ENCODE measurements around the gene DOK6.

The DOK6 gene

DNA sequence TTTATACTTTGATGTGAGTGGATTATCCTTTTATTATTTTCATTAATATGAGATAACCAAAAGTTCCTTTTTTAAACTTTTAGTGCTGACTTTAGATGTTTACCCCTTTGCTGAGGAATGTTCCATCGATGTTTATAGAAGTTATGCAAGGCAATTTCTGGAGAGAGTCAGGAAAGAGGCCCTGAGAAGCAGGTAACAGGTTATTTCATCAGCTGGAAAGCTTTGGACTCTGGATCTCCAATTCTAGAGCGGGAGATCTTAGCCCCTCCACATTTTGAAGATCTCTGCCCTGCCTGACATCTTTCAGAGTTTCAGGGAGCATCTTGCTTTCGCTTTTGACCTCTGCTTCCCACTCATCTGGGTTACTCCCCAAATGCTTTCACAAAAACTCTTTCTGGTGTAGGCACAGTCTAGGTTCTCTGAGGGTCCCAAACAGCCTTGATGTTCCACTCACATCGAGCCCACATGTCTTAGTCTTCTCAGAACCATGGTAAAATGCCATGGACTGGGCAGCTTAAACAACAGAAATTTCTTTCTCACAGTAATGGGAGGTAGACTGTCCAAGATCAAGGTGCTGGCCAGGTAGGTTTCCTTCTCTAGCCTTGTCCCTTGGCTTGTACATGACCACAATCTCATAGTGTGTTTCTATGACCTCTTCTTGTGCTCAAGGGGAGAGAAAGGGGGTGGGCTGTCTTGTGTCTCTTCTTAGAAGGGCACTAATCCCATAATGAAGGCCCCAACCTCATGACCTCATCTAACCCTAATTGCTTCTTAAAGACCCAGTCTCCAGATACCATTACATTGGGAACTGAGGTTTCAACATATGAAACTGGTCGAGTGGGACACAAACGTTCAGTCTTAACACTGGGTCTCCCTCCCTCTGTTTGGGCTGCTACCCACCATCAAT lies 87.1 kb downstream of the DOK6 start:
- Mint-ChIP-seq H3K9me3 (no peaks in the 10 kb centered on the region), H3K36me3 (no peaks in the 10 kb centered on the region), H3K27ac (no peak overlapping the region), H3K4me3 (no peak overlapping the region), H3K4me1 (no peaks in the 10 kb centered on the region)
- no peak for ATAC-seq
- DNase-seq (ENCODE audit: low spot score in 2 of 2): no peak

DNA sequence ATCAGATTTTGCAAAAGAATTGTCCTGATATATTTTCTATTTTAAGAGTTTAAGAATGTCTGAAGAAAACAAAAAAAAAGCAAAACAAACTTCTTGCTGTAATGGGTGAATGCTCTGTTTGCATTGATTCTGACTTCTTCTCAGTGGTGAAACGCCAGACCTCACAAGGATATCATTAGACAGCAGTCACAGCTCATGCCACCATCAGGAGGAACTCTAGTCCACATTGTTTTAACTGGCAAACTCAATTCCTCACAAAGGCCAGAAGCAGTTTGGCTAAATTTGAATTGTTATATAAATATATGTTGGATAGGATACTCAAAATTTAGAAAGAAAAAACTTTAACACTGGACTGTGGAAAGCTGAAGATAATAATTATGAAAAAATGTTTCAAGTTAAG lies 89.4 kb downstream of the DOK6 start:
- DNase-seq (ENCODE audit: low spot score in 2 of 2) (no peak), ATAC-seq (no peak)
- H3K36me3 Mint-ChIP-seq: no peaks in the 10 kb centered on the region
- H3K4me1 Mint-ChIP-seq: no peaks in the 10 kb centered on the region
- H3K27ac Mint-ChIP-seq: no peak overlapping the region
- no peak overlapping the region for H3K4me3 Mint-ChIP-seq
- H3K9me3 Mint-ChIP-seq: no peaks in the 10 kb centered on the region

DNA sequence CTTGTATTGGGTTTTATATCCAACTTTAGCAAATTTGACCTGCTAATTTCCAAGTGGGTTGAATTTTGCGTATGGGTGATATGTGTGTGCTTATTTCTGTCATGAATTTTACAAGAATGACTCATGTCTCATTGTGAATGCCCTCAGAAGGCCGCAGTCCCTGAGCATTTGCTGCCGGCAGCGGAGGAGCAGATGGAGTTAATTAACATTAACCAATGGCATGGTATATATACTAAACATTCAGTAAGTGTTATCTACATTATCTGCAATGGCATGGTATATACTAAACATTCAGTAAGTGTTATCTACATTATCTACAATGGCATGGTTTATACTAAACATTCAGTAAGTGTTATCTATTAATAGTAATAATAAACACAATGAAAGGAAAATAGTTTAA lies 90.1 kb downstream of the DOK6 start:
- no peak for ATAC-seq
- no peak for DNase-seq (ENCODE audit: low spot score in 2 of 2)
- Mint-ChIP-seq H3K4me3 (no peak overlapping the region), H3K9me3 (no peaks in the 10 kb centered on the region), H3K27ac (no peak overlapping the region), H3K36me3 (no peaks in the 10 kb centered on the region), H3K4me1 (no peaks in the 10 kb centered on the region)

DNA sequence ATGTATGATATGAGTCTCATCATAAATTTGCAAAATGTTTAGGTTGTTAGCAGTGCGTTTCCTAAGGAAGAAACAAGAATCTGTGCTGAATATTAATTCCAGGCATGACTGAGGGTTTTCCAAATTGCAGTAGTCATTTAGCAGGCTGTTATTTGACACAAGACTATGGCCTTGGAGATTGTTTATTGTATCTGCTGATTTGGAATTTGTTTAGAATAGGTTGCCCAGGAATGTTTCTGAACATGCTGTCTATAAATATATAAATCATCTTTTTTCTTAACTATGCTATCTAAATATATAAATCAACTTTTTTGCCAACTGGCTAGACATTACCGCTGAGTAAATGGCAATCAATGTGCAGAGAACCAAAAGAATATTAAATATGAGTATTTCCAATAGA lies 90.9 kb downstream of the DOK6 start:
- Mint-ChIP-seq H3K27ac (no peak overlapping the region), H3K36me3 (no peaks in the 10 kb centered on the region), H3K4me3 (no peak overlapping the region), H3K9me3 (no peaks in the 10 kb centered on the region), H3K4me1 (no peaks in the 10 kb centered on the region)
- ATAC-seq: no peak
- DNase-seq (ENCODE audit: low spot score in 2 of 2): no peak

DNA sequence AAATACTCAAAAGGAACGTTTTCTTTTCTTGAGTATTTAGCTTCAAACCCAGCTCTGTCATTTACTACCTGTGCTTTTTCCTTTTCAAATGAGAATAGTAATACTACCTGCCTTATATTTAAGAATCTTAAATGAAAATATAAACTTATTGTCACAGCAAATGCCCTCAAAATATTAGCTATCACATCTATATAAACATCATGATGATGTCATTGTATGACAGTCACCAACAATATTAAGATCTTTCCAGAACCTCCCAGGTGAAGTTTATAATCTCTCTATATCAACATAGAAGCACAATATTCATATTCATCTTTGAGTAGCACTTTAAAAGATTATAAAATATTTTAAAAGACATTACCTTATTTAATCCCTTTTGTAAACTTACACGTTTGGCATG lies 92.2 kb downstream of the DOK6 start:
- no peak overlapping the region for H3K4me3 Mint-ChIP-seq
- H3K36me3 Mint-ChIP-seq: no peaks in the 10 kb centered on the region
- no peak overlapping the region for H3K27ac Mint-ChIP-seq
- ATAC-seq: no peak
- no peaks in the 10 kb centered on the region for H3K9me3 Mint-ChIP-seq
- no peak for DNase-seq (ENCODE audit: low spot score in 2 of 2)
- H3K4me1 Mint-ChIP-seq: no peaks in the 10 kb centered on the region

DNA sequence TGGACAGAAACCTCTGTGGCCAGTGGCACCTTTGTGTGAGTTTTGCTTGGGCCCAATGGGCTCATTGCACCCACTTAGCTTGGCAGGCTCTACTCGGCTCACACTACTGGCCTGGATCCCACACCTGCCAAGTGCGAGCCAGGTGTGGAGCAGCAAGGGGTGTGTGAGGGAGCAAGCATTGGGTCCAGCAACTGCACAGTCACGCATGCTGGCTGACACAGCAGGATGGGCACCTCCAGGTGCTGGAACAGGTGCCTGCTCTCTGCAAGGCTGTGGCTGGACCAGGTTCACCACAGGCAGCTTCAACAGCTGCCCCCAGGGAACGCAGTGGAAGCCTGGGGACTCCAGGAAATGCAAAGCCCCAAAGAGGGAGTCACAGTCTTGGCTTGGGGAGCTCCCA lies 94.2 kb downstream of the DOK6 start:
- Mint-ChIP-seq H3K27ac (no peak overlapping the region), H3K36me3 (no peaks in the 10 kb centered on the region), H3K4me3 (no peak overlapping the region), H3K9me3 (no peaks in the 10 kb centered on the region), H3K4me1 (no peaks in the 10 kb centered on the region)
- DNase-seq (ENCODE audit: low spot score in 2 of 2) (no peak), ATAC-seq (peak; percentile 26)

DNA sequence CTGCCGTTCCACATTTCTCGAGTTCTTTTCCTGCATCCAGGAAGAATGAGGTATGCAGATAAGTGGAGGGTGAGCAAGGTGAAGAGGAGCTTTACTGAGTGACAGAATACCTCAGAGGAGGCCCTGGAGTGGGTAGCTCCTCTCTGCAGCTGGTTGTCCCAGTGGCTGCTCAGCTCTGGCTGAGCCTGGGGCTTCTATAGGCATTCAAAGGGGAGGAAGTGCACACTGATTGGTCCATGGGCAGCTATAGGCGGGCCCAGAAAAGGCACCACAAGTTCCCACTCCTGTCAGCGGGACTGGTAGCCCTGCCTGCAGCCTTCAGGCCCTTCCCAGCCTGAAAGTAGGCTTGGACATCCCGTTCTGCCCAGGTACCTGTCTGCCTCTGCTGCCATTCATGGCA lies 94.7 kb downstream of the DOK6 start:
- H3K4me3 Mint-ChIP-seq: no peak overlapping the region
- DNase-seq (ENCODE audit: low spot score in 2 of 2) (no peak), ATAC-seq (peak; percentile 42)
- H3K27ac Mint-ChIP-seq: no peak overlapping the region
- no peaks in the 10 kb centered on the region for H3K36me3 Mint-ChIP-seq
- H3K4me1 Mint-ChIP-seq: no peaks in the 10 kb centered on the region
- no peaks in the 10 kb centered on the region for H3K9me3 Mint-ChIP-seq

DNA sequence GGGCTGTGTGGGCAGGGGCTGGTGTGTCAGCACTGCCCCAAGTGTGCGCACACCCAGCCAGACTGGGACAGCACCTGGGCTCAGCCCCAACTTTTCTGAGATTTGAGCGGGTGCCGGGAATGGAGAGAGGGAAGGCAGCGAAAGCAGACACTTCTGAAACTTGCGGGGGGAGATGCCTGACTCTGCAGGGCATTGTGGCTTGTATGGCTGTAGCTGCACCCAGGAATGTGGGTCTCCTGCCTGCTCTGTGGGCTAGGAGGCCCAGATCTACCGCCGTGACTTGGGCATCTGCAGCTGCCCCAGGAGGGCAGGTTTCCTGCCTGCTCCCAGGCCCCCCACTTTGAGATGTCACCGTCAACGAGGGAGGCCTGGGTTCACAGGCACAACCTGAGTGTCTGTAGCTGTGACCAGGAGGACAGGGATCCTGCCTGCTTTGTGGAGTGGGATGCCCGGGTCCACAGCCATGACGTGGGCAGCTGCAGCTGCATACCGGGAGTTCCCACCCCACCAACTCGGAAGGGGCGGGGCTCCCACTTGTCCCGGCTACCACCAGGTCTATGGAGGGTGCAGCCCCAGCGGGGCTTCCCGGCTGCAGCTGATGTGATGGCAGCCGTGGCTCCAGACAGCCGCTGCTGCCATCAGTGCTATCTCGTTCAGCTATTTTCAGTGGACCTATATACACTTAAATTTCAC lies 95.3 kb downstream of the DOK6 start:
- Mint-ChIP-seq H3K4me1 (no peaks in the 10 kb centered on the region), H3K36me3 (no peaks in the 10 kb centered on the region), H3K9me3 (no peaks in the 10 kb centered on the region), H3K4me3 (no peak overlapping the region), H3K27ac (no peak overlapping the region)
- DNase-seq (ENCODE audit: low spot score in 2 of 2) (no peak), ATAC-seq (peak; percentile 48)

DNA sequence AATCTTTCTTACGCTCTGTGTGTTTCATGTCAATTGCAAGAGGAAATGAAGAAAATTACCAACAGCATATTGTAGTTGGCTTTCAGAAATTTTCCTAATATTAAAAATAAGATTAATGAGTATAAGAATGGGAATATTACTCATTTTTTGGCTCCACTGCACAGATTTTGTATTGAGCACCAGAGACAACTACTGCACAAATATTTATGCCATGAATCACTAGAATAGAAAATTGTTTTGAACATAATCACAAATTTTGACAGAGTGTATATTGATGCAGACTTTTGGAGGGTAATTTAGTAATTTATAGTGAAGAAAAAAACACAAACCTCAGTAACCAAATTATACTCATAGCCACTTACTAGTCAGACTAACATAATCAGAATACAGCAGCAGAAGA lies 118.3 kb downstream of the DOK6 start:
- Mint-ChIP-seq H3K4me3 (no peak overlapping the region), H3K4me1 (no peaks in the 10 kb centered on the region), H3K9me3 (no peaks in the 10 kb centered on the region), H3K36me3 (no peaks in the 10 kb centered on the region), H3K27ac (no peak overlapping the region)
- no peak for DNase-seq (ENCODE audit: low spot score in 2 of 2)
- no peak for ATAC-seq

DNA sequence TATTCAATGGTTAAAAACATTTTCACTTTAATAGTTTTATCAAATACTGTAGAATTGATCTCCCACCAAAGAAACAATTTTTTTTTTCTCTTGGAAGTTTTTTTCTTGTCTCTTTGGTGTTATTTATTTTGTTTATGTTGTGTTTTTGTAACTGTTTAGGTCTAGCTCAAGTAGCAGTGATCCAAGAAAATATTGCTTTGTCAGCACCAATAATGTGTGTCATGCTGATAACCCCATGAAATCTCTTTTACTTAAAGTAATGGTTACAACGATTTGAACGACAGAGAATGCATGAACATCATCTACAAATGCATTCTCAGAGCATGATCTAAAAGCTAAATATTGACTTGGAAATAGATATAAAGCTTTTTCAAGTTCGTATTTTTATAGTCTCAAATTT lies 122.9 kb downstream of the DOK6 start:
- ATAC-seq (no peak), DNase-seq (ENCODE audit: low spot score in 2 of 2) (no peak)
- H3K27ac Mint-ChIP-seq: no peak overlapping the region
- no peaks in the 10 kb centered on the region for H3K36me3 Mint-ChIP-seq
- no peaks in the 10 kb centered on the region for H3K9me3 Mint-ChIP-seq
- H3K4me1 Mint-ChIP-seq: no peaks in the 10 kb centered on the region
- no peak overlapping the region for H3K4me3 Mint-ChIP-seq

DNA sequence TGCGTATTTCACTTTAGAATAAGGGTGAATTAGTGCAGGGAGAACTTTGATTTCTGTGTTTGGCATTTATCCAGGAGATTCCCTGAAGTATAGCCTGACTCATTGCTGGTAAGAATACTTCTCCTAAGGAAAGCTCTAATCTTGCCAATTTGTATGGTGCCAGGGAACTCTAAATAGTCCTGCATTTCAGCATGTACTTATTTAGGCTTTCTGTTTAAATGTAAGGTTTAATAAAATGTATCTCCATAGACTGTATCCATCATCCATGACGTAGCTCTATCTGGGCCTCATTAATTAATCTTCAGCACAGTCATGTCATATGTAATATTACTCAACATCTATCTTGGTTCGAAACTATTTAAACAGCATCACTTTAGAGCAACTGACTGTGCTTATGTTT lies 127.7 kb downstream of the DOK6 start:
- no peaks in the 10 kb centered on the region for H3K4me1 Mint-ChIP-seq
- no peak for DNase-seq (ENCODE audit: low spot score in 2 of 2)
- no peak for ATAC-seq
- no peak overlapping the region for H3K27ac Mint-ChIP-seq
- H3K4me3 Mint-ChIP-seq: no peak overlapping the region
- no peaks in the 10 kb centered on the region for H3K9me3 Mint-ChIP-seq
- H3K36me3 Mint-ChIP-seq: no peaks in the 10 kb centered on the region

DNA sequence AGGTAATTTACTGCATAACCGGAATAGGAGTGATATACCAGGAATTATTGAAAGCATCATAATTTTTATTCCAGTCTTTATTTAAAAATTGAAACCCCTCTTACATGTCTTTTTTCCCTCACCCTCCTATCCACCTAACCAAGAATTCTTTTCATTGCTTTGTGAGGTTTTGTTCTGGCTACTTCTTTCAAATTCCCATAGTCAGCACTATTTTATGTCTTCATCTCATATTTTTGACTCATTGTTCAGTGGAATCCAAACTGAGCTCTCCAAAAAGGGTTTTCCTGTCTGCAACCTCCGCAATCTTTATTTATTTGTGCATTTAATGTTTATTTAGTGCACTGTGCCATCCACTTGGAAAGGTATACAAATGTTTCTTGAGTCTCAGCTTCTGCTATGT lies 128.5 kb downstream of the DOK6 start:
- Mint-ChIP-seq H3K27ac (no peak overlapping the region), H3K9me3 (no peaks in the 10 kb centered on the region), H3K4me3 (no peak overlapping the region), H3K4me1 (no peaks in the 10 kb centered on the region), H3K36me3 (no peaks in the 10 kb centered on the region)
- DNase-seq (ENCODE audit: low spot score in 2 of 2) (no peak), ATAC-seq (no peak)

DNA sequence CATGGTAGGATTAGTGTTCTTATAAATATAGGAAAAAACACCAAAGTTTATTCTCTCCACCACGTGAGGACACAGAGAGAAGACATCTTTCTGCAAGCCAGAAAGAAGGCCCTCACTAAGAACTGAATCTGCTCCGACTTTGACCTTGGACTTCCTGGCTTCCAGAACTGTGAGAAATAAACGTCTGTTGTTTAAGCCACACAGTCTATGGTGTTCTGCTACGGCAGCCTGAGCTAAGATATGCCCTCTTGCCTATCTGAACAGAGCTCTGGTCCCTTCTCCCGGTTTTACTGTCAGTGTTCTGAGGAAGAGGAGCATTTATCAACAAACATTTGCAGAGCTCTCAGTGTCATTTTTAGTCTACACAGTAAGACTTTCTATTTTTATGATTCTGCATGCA lies 131.3 kb downstream of the DOK6 start:
- Mint-ChIP-seq H3K4me3 (no peak overlapping the region), H3K9me3 (no peaks in the 10 kb centered on the region), H3K36me3 (no peaks in the 10 kb centered on the region), H3K4me1 (no peaks in the 10 kb centered on the region), H3K27ac (no peak overlapping the region)
- DNase-seq (ENCODE audit: low spot score in 2 of 2) (no peak), ATAC-seq (no peak)

DNA sequence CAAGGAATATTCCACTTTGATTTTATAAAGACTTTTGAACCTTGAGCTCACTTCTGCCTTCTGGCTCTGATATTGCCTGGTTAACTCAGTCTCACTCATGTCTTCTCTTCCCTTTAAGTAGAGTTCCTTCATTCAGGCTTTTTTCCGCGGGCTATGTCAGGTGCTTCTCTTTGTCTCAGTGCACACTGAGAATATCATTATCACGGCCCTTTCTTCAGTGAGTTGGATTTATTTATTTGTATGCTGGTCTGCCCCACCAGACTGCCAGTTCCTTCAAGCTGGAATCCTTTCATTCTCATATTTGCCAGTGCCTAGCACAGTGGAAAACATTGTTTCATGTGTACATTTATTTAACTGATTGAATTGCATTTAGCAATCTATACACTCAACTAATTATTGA lies 136.5 kb downstream of the DOK6 start:
- no peak overlapping the region for H3K27ac Mint-ChIP-seq
- H3K4me1 Mint-ChIP-seq: no peaks in the 10 kb centered on the region
- DNase-seq (ENCODE audit: low spot score in 2 of 2) (no peak), ATAC-seq (no peak)
- no peaks in the 10 kb centered on the region for H3K9me3 Mint-ChIP-seq
- H3K36me3 Mint-ChIP-seq: no peaks in the 10 kb centered on the region
- H3K4me3 Mint-ChIP-seq: no peak overlapping the region

DNA sequence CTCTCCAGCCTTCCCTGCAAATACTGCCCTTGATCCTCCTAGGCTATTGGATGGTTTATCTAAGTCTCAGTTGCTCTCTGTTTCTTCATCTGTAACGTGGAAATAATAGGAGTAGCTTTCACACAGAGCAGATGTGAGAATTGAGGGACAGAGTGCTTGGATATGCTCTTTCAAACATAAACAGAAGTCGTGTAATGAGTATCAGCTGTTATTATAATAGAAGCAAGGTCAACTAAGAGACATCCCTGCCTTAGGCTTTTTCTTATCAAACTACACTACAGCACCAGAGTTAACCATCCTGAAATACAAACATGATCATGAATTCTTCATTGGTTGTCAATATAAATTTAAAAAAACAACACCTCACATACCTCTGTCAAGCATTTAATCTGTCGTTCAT lies 138.2 kb downstream of the DOK6 start:
- H3K4me3 Mint-ChIP-seq: no peak overlapping the region
- no peaks in the 10 kb centered on the region for H3K36me3 Mint-ChIP-seq
- no peaks in the 10 kb centered on the region for H3K9me3 Mint-ChIP-seq
- DNase-seq (ENCODE audit: low spot score in 2 of 2) (no peak), ATAC-seq (no peak)
- no peaks in the 10 kb centered on the region for H3K4me1 Mint-ChIP-seq
- H3K27ac Mint-ChIP-seq: no peak overlapping the region

DNA sequence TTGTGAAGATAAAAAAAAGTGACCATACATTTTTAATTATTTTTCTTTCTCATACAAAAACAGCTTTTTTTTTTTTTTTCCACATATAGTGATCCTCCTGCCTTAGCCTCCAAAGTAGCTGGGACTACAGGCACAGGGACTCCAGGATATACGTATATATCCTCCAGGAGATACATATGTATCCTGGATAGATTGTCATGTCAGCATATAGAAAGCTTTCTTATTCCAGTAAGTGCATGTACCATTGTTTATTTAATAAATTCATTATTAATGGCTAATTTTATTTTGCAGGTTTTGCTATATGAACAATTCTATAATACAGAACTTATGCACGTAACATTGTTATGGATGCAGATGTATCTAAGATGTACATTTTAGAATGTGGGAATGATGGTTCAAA lies 138.7 kb downstream of the DOK6 start:
- ATAC-seq (no peak), DNase-seq (ENCODE audit: low spot score in 2 of 2) (no peak)
- Mint-ChIP-seq H3K9me3 (no peaks in the 10 kb centered on the region), H3K4me3 (no peak overlapping the region), H3K36me3 (no peaks in the 10 kb centered on the region), H3K27ac (no peak overlapping the region), H3K4me1 (no peaks in the 10 kb centered on the region)

Data from stimulated activated effector memory CD8-positive, alpha-beta T cell treated with anti-CD3 and anti-CD28 coated beads, Interleukin-12 subunit alpha, Interleukin-12 subunit beta, amount 100 ng/mL, for 72 hours (primary cell).